HG02798 (cell line): ENCODE data around the gene LRRFIP1.

Source experiments
- ATAC-seq: cut with Tn5 transposase; IDR thresholded peaks from one replicate; pipeline ENCODE4 v1.9.1; 2021; ENCODE audit warnings: mild to moderate bottlenecking; ENCODE audit not compliant: unreplicated experiment, poor library complexity

LRRFIP1 gene

DNA sequence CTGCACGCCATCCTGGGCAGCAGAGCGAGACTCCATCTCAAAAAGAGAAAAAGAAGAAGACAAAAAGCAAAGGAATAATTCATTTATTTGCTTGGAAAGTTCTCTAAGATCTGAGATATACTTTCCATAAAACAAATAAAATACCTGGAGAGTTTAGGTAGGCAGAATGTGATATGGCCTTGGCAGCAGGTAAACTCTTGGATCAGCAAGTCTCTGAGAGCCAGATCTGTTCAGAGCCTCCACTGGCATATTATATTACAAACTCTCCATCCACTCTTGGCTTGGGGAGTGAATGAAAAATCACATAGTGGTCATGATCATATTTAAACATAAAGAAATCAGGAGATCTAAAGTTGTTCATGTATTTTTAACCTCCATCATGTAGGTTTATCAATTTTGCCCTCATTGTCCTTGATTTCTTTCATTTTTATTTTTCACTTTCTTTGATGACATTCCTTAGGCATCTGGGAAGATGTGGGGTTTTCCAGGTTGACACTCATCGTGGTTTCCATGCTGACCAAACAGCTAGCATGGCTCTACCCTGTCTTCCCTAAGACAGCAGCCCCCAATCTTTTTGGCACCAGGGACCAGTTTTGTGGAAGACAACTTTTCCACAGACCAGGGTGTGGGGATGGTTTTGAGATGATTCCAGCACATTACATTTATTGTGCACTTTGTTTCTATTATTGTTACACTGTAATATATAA is 10.2 kb downstream of the LRRFIP1 start:
- no peak for ATAC-seq

DNA sequence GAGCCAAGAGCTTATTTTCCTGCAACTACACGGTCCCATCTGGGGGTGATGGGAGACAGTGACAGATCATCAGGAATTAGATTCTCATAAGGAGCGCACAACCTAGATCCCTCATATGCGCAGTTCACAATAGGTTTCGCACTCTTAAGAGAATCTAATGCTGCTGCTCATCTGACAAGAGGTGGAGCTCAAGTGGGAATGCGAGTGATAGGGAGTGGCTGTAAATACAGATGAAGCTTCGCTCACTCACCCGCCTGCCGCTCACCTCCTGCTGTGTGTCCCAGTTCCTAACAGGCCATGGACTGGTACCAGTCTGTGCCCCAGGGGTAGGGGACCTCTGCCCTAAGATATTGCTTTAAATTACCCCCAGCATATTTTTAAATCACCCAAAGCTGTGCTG is 10.8 kb downstream of the LRRFIP1 start:
- no peak for ATAC-seq

DNA sequence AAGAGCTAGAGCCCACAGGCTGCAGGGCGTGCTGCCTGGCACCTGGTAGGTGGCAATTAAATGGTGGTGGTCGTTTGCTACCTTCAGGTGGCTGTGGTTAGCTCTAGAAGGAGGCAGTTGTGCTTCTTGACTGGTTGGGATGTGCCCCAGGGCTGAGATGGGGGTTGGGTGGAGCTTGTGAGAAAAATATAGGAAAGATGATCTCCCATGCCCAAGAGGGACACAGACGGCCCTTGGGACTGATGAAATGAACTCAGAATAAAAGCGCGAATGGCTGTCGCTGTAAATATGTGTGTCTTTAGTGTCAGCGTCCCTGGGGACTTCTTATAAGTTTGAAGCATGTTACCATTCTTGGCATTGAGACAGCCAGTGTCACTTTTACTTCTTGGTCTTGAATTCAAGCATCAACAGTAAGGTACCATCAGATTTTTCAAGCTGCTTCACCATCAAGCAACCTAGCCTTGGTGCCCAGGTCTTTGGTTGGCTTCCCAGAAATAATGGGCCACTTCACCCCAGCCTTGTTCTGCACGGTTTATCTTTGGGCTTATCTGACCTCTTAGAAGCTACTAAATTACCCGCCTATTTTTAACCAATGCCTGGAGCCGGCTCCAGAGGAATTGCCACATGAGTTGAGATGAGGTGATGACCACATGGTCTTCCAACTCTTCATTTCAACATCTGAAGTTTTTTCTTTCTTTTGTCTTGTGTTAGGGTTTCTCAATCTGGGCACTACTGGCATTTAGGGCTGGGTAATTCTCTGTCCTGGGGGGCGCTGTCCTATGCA is 11.9 kb downstream of the LRRFIP1 start:
- ATAC-seq = no peak

DNA sequence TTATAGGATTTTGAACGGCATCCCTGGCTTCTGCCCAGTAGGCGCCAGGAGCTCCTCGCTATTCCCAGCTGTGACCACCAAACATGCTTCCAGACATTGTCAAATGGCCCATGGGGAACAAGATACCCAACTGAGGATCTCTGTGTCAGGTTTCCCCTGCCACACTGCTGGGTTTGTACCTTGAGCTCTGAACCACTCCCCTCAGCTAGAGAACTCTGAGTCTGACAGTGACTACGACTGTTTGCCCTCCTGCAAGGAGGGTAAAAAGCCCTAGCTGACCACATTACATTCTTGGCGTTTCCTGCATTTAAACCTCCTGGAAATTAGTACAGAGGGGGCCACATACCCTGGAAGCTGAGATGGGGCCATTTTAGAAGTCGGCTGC is 12.4 kb downstream of the LRRFIP1 start:
- ATAC-seq = no peak

GRCh38 chr2:237640493-237640998 is 13.2 kb downstream of the LRRFIP1 start:
- no peak for ATAC-seq

DNA sequence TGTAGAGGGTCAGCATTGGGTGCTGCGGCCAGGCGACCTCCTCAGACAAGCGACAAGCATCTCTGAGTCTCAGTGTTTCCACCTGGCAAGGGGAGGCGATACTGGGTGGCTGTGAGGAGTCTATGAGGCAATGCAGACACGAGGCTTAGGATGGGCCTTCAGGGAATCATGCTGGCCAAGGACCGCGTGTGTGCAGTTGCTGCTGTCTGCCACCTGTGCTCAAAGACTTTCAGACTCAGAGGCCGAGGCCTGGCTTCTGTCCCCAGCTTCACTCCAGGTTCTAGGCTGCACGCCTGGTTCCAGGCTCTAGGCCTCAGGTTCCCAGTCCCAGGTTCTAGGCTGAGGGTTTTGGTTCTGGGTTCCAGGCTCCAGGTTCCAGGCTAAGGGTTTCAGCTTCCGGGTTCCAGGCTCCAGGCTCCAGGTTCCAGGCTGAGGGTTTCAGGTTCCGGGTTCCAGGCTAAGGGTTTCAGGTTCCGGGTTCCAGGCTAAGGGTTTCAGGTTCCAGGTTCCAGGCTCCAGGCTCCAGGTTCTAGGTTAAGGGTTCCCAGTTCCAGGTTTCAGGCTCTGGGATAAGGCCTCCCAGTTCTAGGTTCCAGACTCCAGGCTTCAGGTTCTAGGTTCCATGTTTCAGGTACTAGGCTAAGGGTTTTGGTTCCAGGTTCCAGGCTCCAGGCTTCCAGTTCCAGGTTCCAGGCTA is 14.8 kb downstream of the LRRFIP1 start:
- no peak for ATAC-seq

DNA sequence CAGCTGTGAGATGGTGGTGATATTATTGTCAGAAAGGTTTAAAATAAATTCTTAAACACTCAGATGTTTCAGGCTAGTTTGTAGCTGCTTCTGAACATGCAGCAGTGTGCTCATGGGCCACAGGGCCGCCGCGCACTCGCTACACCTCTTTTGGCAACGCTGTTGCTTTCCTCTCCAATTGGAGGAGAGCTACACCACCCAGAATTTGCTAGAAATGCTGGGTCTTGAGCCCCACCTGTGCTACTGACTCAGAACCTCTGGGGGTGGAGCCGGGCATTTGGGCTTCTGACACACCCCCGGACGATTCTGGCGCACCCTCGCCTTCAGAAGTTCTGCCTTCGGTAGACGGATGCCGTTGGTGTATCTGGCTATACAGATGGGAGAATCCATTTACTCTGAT is 15.7 kb downstream of the LRRFIP1 start:
- no peak for ATAC-seq

GRCh38 chr2:237643582-237644380 is 16.4 kb downstream of the LRRFIP1 start:
- ATAC-seq = no peak

DNA sequence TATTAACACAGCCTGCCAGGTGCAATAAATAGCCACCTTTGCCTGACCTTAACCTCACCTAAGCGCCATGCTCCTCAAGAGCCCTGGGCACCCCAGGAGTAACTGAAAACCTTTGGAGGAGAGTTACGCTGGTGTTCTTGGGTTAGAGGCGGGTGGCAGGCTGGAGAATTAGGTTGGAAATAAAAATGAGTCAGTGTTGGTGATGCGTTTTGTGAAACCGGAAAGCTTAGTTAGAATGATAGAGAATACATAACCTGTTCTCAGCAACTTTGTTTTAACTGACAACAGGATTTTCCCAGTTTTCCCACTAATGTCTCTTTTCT is 17.0 kb downstream of the LRRFIP1 start:
- no peak for ATAC-seq

GRCh38 chr2:237645261-237645660 is 17.9 kb downstream of the LRRFIP1 start:
- no peak for ATAC-seq

DNA sequence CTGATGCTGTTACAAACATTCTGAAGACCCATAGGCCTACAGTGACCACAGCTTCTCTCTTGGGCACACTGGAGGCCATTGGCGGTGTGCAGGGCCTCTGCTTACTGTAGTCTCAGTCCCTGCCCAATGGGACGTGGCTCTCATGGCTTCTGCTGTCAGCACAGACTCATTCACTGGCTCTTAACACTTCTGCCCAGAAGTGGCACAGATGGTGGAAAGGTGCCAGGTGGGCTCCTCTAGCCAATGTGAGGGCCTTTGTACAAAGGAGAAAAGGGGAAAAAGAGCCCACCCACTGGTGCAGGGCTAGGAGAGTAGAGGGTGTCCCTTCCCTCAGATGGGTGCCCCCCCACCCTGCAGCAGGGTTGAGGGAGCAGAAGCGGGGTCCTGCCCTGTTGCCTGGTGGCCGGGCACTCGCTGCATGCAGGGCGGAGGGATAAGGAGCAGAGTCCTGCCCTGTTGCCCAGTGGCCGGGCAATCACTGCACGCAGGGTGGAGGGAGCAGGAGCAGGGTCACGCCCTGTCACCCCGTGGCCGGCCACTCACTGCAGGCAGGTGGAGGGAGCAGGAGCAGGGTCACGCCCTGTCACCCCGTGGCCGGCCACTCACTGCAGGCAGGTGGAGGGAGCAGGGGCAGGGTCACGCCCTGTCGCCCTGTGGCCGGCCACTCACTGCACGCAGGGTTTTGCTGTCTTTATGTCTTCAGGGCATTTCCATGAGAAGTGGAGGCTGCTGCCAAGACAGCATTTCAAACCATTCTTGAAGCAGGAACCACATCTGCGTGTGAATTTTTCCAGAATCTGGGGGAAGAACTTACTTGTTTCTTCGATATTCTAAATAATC is 20.0 kb downstream of the LRRFIP1 start:
- no peak for ATAC-seq

DNA sequence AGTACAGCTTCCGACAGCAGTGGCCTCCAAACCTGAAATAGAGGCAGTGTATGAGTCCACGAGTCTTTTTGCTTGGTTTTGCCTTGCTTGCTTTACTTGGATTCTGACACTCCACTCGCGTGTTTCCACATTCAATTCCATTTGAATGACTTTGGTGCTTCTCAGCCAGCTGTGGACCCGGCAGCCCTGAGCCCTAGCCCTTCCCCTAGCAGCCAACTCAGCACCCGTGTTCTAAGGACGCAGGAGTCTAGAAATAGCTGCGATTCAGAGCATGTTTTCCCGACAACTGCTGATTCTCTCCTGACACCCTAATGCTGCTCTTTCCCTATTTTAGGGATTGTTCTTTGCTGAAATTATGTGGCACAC is 20.6 kb downstream of the LRRFIP1 start:
- no peak for ATAC-seq

GRCh38 chr2:237649541-237650454 is 22.4 kb downstream of the LRRFIP1 start:
- ATAC-seq = no peak

DNA sequence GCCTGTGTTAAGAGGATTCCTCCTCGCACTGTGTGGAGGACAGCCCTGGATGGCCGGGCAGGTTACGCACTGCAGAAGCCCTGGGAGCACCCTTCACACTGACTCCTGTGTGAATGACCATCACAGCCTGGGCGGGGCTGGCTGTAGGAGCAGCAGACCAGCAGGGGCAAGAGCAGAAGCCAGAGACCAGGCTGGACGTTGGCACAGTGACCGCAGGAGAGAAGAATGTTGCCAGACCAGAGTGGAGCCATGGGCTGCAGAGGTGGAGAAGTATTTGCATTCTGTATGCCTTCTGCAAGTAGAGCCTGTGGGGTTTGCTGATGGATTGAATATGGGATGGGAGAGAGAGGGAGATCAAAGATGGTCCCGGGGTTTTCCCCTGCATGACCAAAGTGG is 23.1 kb downstream of the LRRFIP1 start:
- no peak for ATAC-seq

GRCh38 chr2:237651761-237652160 is 24.4 kb downstream of the LRRFIP1 start:
- ATAC-seq = no peak

DNA sequence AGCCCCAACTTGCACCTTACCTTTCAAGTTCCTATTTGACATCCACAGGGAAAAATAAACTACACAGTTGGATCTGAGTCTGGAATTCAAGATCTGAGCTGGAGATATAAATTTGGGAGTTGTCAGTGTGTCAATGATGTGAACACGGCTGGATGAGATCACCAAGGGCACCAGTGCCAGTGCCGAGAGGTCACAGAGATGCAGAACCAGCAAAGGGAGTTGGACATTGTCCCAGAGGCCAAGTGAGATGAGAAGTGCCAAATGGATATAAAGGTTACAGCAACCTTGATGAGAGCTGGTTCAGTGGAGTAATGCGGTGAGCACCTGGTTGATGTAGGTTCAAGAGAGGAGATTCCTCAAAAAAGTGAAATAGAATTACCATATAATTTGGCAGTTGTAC is 24.8 kb downstream of the LRRFIP1 start:
- ATAC-seq = no peak

- ATAC-seq = no peak
Measured at GRCh38 chr2:237652854-237653253, 25.5 kb downstream of the LRRFIP1 start.

DNA sequence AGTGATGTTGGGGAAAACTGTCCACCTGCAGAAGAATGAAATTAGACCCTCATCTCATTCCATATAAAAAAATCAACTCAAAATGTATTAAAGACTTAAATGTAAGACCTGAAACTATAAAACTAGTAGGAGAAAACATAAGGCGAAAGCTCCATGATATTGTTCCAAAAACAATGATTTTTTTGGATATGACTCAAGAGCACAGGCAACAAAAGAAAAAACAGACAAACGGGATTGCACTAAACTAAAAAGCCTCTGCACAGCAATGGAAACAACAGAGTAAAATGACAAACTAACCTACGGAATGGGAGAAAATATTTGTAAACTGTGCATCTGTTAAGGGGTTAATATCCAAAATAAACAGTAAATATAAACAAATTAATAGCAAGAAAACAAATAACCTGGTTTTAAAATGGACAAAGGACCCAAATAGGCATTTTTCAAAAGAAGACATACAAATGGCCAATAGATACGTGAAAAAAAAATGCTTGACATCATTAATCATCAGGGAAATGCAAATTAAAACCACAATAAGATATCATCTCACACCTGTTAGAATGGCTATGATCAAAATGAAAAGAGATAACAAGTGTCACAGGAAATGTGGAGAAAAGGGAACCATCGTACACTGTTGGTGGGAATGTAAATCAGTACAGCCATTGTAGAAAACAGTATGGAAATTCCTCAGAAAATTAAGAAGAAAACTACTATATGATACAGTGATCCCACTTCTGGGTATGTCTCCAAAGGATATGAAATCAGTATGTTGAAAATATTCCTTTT is 26.6 kb downstream of the LRRFIP1 start:
- ATAC-seq = no peak
